Measurements from ENCODE around the gene GOSR2. TPM values are rescaled to one million over a fixed set of nuclear protein-coding genes. Genes with fewer than 3 reads are reported as not detected.

The GOSR2 gene
- total RNA-seq (2014; rRNA removed; shearing (Covaris generic)), result 55.4 and 71.9 TPM in 2 replicates

- Histone ChIP-seq H3K9me3 (replicated peaks) (no peaks in the 10 kb centered on the region), H3K4me3 (peak within 1 kb of the TSS; percentile 65), H3K4me1 (replicated peaks) (peaks cover 14% of the 10 kb centered on the region; the same call in 1 of the 2 replicates), H3K27ac (peak within 1 kb of the TSS; percentile 92), H3K36me3 (peaks cover 16% of the 10 kb centered on the region), H3K27me3 (replicated peaks) (no peaks in the 10 kb centered on the region)
- DNase-seq (ENCODE audit: low read depth in 1 of 2, low spot score in 2 of 2), result peak; percentile 95 to 100
Measured at GRCh38 chr17:46922804-46923635, at the start of gene GOSR2. TSS of gene GOSR2 (plus strand) at chr17:46923160. CDS start at chr17:46923193, 33 bp downstream.

GRCh38 chr17:46873941-46874645, 48.9 kb upstream of the GOSR2 start:
- no peak for DNase-seq (ENCODE audit: low read depth in 1 of 2, low spot score in 2 of 2)
- Histone ChIP-seq H3K9me3 (replicated peaks) (no peaks in the 10 kb centered on the region), H3K36me3 (no peaks in the 10 kb centered on the region), H3K4me1 (replicated peaks) (no peaks in the 10 kb centered on the region), H3K4me3 (no peak overlapping the region), H3K27ac (no peak overlapping the region), H3K27me3 (replicated peaks) (peaks cover 14% of the 10 kb centered on the region)

GRCh38 chr17:46874906-46875305, 48.1 kb upstream of the GOSR2 start:
- no peaks in the 10 kb centered on the region for H3K4me1 ChIP-seq (replicated peaks)
- peaks cover 18% of the 10 kb centered on the region for H3K27me3 ChIP-seq (replicated peaks)
- no peaks in the 10 kb centered on the region for H3K9me3 ChIP-seq (replicated peaks)
- H3K36me3 ChIP-seq, result no peaks in the 10 kb centered on the region
- no peak overlapping the region for H3K4me3 ChIP-seq
- no peak for DNase-seq (ENCODE audit: low read depth in 1 of 2, low spot score in 2 of 2)
- H3K27ac ChIP-seq, result no peak overlapping the region

GRCh38 chr17:46875849-46876352, 47.1 kb upstream of the GOSR2 start:
- DNase-seq (ENCODE audit: low read depth in 1 of 2, low spot score in 2 of 2), result no peak
- no peak overlapping the region for H3K4me3 ChIP-seq
- H3K36me3 ChIP-seq, result no peaks in the 10 kb centered on the region
- H3K9me3 ChIP-seq (replicated peaks), result no peaks in the 10 kb centered on the region
- peaks cover 22% of the 10 kb centered on the region for H3K27me3 ChIP-seq (replicated peaks)
- no peak overlapping the region for H3K27ac ChIP-seq
- H3K4me1 ChIP-seq (replicated peaks), result no peaks in the 10 kb centered on the region

GRCh38 chr17:46876353-46876887, 46.5 kb upstream of the GOSR2 start:
- Histone ChIP-seq H3K4me1 (replicated peaks) (no peaks in the 10 kb centered on the region), H3K9me3 (replicated peaks) (no peaks in the 10 kb centered on the region), H3K4me3 (no peak overlapping the region), H3K27ac (no peak overlapping the region), H3K27me3 (replicated peaks) (peaks cover 22% of the 10 kb centered on the region), H3K36me3 (no peaks in the 10 kb centered on the region)
- DNase-seq (ENCODE audit: low read depth in 1 of 2, low spot score in 2 of 2), result no peak

GRCh38 chr17:46876926-46877325, 46.0 kb upstream of the GOSR2 start:
- Histone ChIP-seq H3K4me3 (no peak overlapping the region), H3K27me3 (replicated peaks) (peaks cover 22% of the 10 kb centered on the region), H3K27ac (no peak overlapping the region), H3K36me3 (no peaks in the 10 kb centered on the region), H3K4me1 (replicated peaks) (no peaks in the 10 kb centered on the region), H3K9me3 (replicated peaks) (no peaks in the 10 kb centered on the region)
- DNase-seq (ENCODE audit: low read depth in 1 of 2, low spot score in 2 of 2), result no peak

- Histone ChIP-seq H3K9me3 (replicated peaks) (no peaks in the 10 kb centered on the region), H3K27me3 (replicated peaks) (peaks cover 22% of the 10 kb centered on the region), H3K36me3 (no peaks in the 10 kb centered on the region), H3K27ac (no peak overlapping the region), H3K4me1 (replicated peaks) (no peaks in the 10 kb centered on the region), H3K4me3 (no peak overlapping the region)
- no peak for DNase-seq (ENCODE audit: low read depth in 1 of 2, low spot score in 2 of 2)
Measured at GRCh38 chr17:46877466-46877865, 45.5 kb upstream of the GOSR2 start.

GRCh38 chr17:46878055-46878454, 44.9 kb upstream of the GOSR2 start:
- Histone ChIP-seq H3K4me1 (replicated peaks) (no peaks in the 10 kb centered on the region), H3K27ac (no peak overlapping the region), H3K4me3 (no peak overlapping the region), H3K9me3 (replicated peaks) (no peaks in the 10 kb centered on the region), H3K27me3 (replicated peaks) (peaks cover 22% of the 10 kb centered on the region), H3K36me3 (no peaks in the 10 kb centered on the region)
- no peak for DNase-seq (ENCODE audit: low read depth in 1 of 2, low spot score in 2 of 2)

- H3K27me3 ChIP-seq (replicated peaks), result peaks cover 22% of the 10 kb centered on the region
- no peak overlapping the region for H3K4me3 ChIP-seq
- H3K4me1 ChIP-seq (replicated peaks), result no peaks in the 10 kb centered on the region
- H3K9me3 ChIP-seq (replicated peaks), result no peaks in the 10 kb centered on the region
- H3K36me3 ChIP-seq, result no peaks in the 10 kb centered on the region
- DNase-seq (ENCODE audit: low read depth in 1 of 2, low spot score in 2 of 2), result no peak
- no peak overlapping the region for H3K27ac ChIP-seq
Measured at GRCh38 chr17:46879101-46879500, 43.9 kb upstream of the GOSR2 start.

- Histone ChIP-seq H3K36me3 (no peaks in the 10 kb centered on the region), H3K27ac (no peak overlapping the region), H3K4me1 (replicated peaks) (no peaks in the 10 kb centered on the region), H3K4me3 (no peak overlapping the region), H3K9me3 (replicated peaks) (no peaks in the 10 kb centered on the region), H3K27me3 (replicated peaks) (peaks cover 18% of the 10 kb centered on the region)
- no peak for DNase-seq (ENCODE audit: low read depth in 1 of 2, low spot score in 2 of 2)
Measured at GRCh38 chr17:46881015-46881414, 41.9 kb upstream of the GOSR2 start.

- Histone ChIP-seq H3K27me3 (replicated peaks) (peaks cover 24% of the 10 kb centered on the region), H3K27ac (no peak overlapping the region), H3K4me1 (replicated peaks) (no peaks in the 10 kb centered on the region), H3K36me3 (no peaks in the 10 kb centered on the region), H3K4me3 (no peak overlapping the region), H3K9me3 (replicated peaks) (no peaks in the 10 kb centered on the region)
- no peak for DNase-seq (ENCODE audit: low read depth in 1 of 2, low spot score in 2 of 2)
Measured at GRCh38 chr17:46882666-46883065, 40.3 kb upstream of the GOSR2 start.

- H3K4me1 ChIP-seq (replicated peaks), result no peaks in the 10 kb centered on the region
- H3K27me3 ChIP-seq (replicated peaks), result peaks cover 36% of the 10 kb centered on the region
- no peak overlapping the region for H3K27ac ChIP-seq
- H3K4me3 ChIP-seq, result no peak overlapping the region
- H3K36me3 ChIP-seq, result no peaks in the 10 kb centered on the region
- DNase-seq (ENCODE audit: low read depth in 1 of 2, low spot score in 2 of 2), result no peak
- H3K9me3 ChIP-seq (replicated peaks), result no peaks in the 10 kb centered on the region
Measured at GRCh38 chr17:46883871-46884520, 39.0 kb upstream of the GOSR2 start.

- H3K36me3 ChIP-seq, result no peaks in the 10 kb centered on the region
- no peaks in the 10 kb centered on the region for H3K4me1 ChIP-seq (replicated peaks)
- no peak overlapping the region for H3K4me3 ChIP-seq
- H3K27me3 ChIP-seq (replicated peaks), result peaks cover 39% of the 10 kb centered on the region
- H3K9me3 ChIP-seq (replicated peaks), result no peaks in the 10 kb centered on the region
- no peak overlapping the region for H3K27ac ChIP-seq
- DNase-seq (ENCODE audit: low read depth in 1 of 2, low spot score in 2 of 2), result no peak
Measured at GRCh38 chr17:46884552-46884951, 38.4 kb upstream of the GOSR2 start.
